IMR-90 (cell line): Measurements from ENCODE around the gene RADIL. TPM values are rescaled to one million over a fixed set of nuclear protein-coding genes. Genes with fewer than 3 reads are reported as not detected.

Experiments
- ATAC-seq: fragments of 200-7000 bp; cut with Tn5 transposase; 2 replicates; pipeline ENCODE4 v1.9.1; 2020; ENCODE audit warnings: low read depth, mild to moderate bottlenecking, moderate library complexity
- BruUV-seq: library from RNA; stranded (reverse); fragments of 400-500 nt; replicated peaks from 2 replicates; lab custom pipeline; 2021; lab: Mats Ljungman, UMichigan
- CTCF ChIA-PET: fragments of 300-600 bp; formaldehyde crosslinking; extraction: SDS; loops from one replicate; lab custom pipeline; 2021; ENCODE audit warnings: antibody characterized with exemption; lab: Yijun Ruan, JAX
- POLR2A ChIA-PET: fragments of 300-600 bp; sonication (Branson Sonifier 250); formaldehyde crosslinking; loops from one replicate; lab custom pipeline; 2022; ENCODE audit warnings: antibody characterized with exemption; ENCODE audit not compliant: unreplicated experiment; lab: Charles Lee
- DNase-seq: peaks from one replicate; pipeline ENCODE4 v3.0.0; 2013
- H2AFZ ChIP-seq: replicated peaks from 2 replicates; pipeline ENCODE3; 2013; ENCODE audit warnings: low read length, mild to moderate bottlenecking; ENCODE audit not compliant: poor library complexity
- H2AK5ac ChIP-seq: 2 replicates; pipeline ENCODE4 v1.6.1; 2013; ENCODE audit warnings: low read depth, low read length, inconsistent platforms
- H2AK9ac ChIP-seq: replicated peaks from 2 replicates; pipeline ENCODE3; 2013; ENCODE audit warnings: mild to moderate bottlenecking, low read depth, low read length, moderate library complexity; ENCODE audit not compliant: poor library complexity
- H2BK120ac ChIP-seq: 2 replicates; pipeline ENCODE4 v1.6.1; 2013; ENCODE audit warnings: low read depth, low read length, inconsistent platforms
- H2BK15ac ChIP-seq: 3 replicates; pipeline ENCODE4 v1.6.1; 2013; ENCODE audit warnings: low read depth, low read length, inconsistent platforms
- H2BK20ac ChIP-seq: 2 replicates; pipeline ENCODE4 v1.6.1; 2013; ENCODE audit warnings: low read depth, mild to moderate bottlenecking, inconsistent platforms, low read length, moderate library complexity
- H2BK5ac ChIP-seq: 2 replicates; pipeline ENCODE4 v1.6.1; 2013; ENCODE audit warnings: mild to moderate bottlenecking, low read depth, low read length, inconsistent platforms; ENCODE audit not compliant: poor library complexity, severe bottlenecking
- H3K14ac ChIP-seq: replicated peaks from 2 replicates; pipeline ENCODE4 v1.6.1; 2013; ENCODE audit warnings: low read depth, low read length, inconsistent platforms
- H3K18ac ChIP-seq: 2 replicates; pipeline ENCODE4 v1.6.1; 2013; ENCODE audit warnings: low read depth, low read length, control low read depth
- H3K23ac ChIP-seq: 2 replicates; pipeline ENCODE4 v1.6.1; 2013; ENCODE audit warnings: low read depth, low read length, inconsistent platforms
- H3K27ac ChIP-seq: 2 replicates; pipeline ENCODE4 v1.5.1; 2013; ENCODE audit warnings: mild to moderate bottlenecking, control low read depth, low read length; ENCODE audit not compliant: insufficient read depth
- H3K27me3 ChIP-seq: 2 replicates; pipeline ENCODE4 v1.6.1; 2013; ENCODE audit warnings: low read length; ENCODE audit not compliant: control insufficient read depth, insufficient read depth
- H3K36me3 ChIP-seq: 2 replicates; pipeline ENCODE4 v1.6.1; 2013; ENCODE audit warnings: low read length, mixed read lengths; ENCODE audit not compliant: control insufficient read depth, insufficient read depth
- H3K4ac ChIP-seq: 2 replicates; pipeline ENCODE4 v1.6.1; 2013; ENCODE audit warnings: low read depth, low read length, inconsistent platforms
- H3K4me1 ChIP-seq: 2 replicates; pipeline ENCODE4 v1.6.1; 2013; ENCODE audit warnings: low read length, mixed read lengths; ENCODE audit not compliant: control insufficient read depth, insufficient read depth
- H3K4me2 ChIP-seq: 2 replicates; pipeline ENCODE4 v1.6.1; 2013; ENCODE audit warnings: low read depth, mild to moderate bottlenecking, control low read depth, low read length, moderate library complexity
- H3K4me3 ChIP-seq: 2 replicates; pipeline ENCODE4 v1.5.1; 2013; ENCODE audit warnings: low read depth, mild to moderate bottlenecking, control low read depth, low read length, moderate library complexity; ENCODE audit not compliant: insufficient read depth
- H3K56ac ChIP-seq: 2 replicates; pipeline ENCODE4 v1.6.1; 2013; ENCODE audit warnings: low read length, inconsistent platforms; ENCODE audit not compliant: insufficient read depth; ENCODE audit errors: extremely low read depth
- H3K79me1 ChIP-seq, 2 experiments: 2 replicates each; pipeline ENCODE4 v1.6.1; 2013; ENCODE audit warnings: low read length in 2 of 2, inconsistent platforms in 1 of 2, low read depth in 1 of 2
- H3K9ac ChIP-seq: 2 replicates; pipeline ENCODE4 v1.6.1; 2013; ENCODE audit warnings: low read depth, low read length, control low read depth
- H3K9me1 ChIP-seq: 2 replicates; pipeline ENCODE4 v1.6.1; 2013; ENCODE audit warnings: low read length, inconsistent platforms; ENCODE audit not compliant: insufficient read depth
- H3K9me3 ChIP-seq: 2 replicates; pipeline ENCODE4 v1.6.1; 2013; ENCODE audit warnings: low read length; ENCODE audit not compliant: control insufficient read depth, insufficient read depth
- H4K20me1 ChIP-seq: 2 replicates; pipeline ENCODE4 v1.6.1; 2013; ENCODE audit warnings: low read length, inconsistent platforms; ENCODE audit not compliant: insufficient read depth
- H4K5ac ChIP-seq: 2 replicates; pipeline ENCODE4 v1.6.1; 2013; ENCODE audit warnings: mild to moderate bottlenecking, low read depth, low read length, control low read depth
- H4K8ac ChIP-seq, 2 experiments: 2 replicates each; pipeline ENCODE4 v1.6.1; 2013; ENCODE audit warnings: low read depth in 2 of 2, low read length in 2 of 2, control low read depth in 1 of 2, inconsistent platforms in 1 of 2
- H4K91ac ChIP-seq: 2 replicates; pipeline ENCODE4 v1.6.1; 2013; ENCODE audit warnings: low read depth, low read length, inconsistent platforms; ENCODE audit not compliant: insufficient read depth
- BHLHE40 ChIP-seq: fragments of 150-350 bp; IDR thresholded peaks from 2 replicates; pipeline ENCODE4 v1.6.1; 2016; ENCODE audit warnings: mild to moderate bottlenecking, low read depth, low read length
- CEBPB ChIP-seq: IDR thresholded peaks from 2 replicates; pipeline ENCODE4 v1.6.1; 2012; ENCODE audit warnings: low read depth, low read length, improper control_type of control experiment
- CHD1 ChIP-seq: IDR thresholded peaks from 2 replicates; pipeline ENCODE4 v1.6.1; 2012; ENCODE audit warnings: low read depth, low read length, improper control_type of control experiment
- CTCF ChIP-seq: conservative IDR thresholded peaks from 2 replicates; pipeline ENCODE4 v1.5.1; 2012; ENCODE audit warnings: mild to moderate bottlenecking, low read depth, low read length, improper control_type of control experiment
- FOS ChIP-seq: fragments of 150-350 bp; IDR thresholded peaks from 2 replicates; pipeline ENCODE4 v1.6.1; 2016; ENCODE audit warnings: low read depth, low read length
- MAFK ChIP-seq: IDR thresholded peaks from 2 replicates; pipeline ENCODE4 v1.6.1; 2012; ENCODE audit warnings: low read depth, low read length, improper control_type of control experiment
- MAZ ChIP-seq: IDR thresholded peaks from 2 replicates; pipeline ENCODE4 v1.6.1; 2012; ENCODE audit warnings: low read depth, mild to moderate bottlenecking, low read length, improper control_type of control experiment, moderate library complexity, borderline replicate concordance
- MXI1 ChIP-seq: IDR thresholded peaks from 2 replicates; pipeline ENCODE4 v1.6.1; 2012; ENCODE audit warnings: low read depth, mild to moderate bottlenecking, low read length, moderate library complexity, borderline replicate concordance
- NFE2L2 ChIP-seq: fragments of 150-350 bp; IDR thresholded peaks from 2 replicates; pipeline ENCODE4 v1.6.1; 2016; ENCODE audit warnings: low read depth, mild to moderate bottlenecking, low read length
- POLR2A ChIP-seq: IDR thresholded peaks from 2 replicates; pipeline ENCODE4 v1.6.1; 2012; ENCODE audit warnings: mild to moderate bottlenecking, low read depth, low read length
- RAD21 ChIP-seq: IDR thresholded peaks from 2 replicates; pipeline ENCODE4 v1.6.1; 2012; ENCODE audit warnings: low read length, improper control_type of control experiment
- RCOR1 ChIP-seq: IDR thresholded peaks from 2 replicates; pipeline ENCODE4 v1.6.1; 2012; ENCODE audit warnings: mild to moderate bottlenecking, low read length, improper control_type of control experiment; ENCODE audit not compliant: insufficient replicate concordance
- RFX5 ChIP-seq: IDR thresholded peaks from 2 replicates; pipeline ENCODE4 v1.8.0; 2012; ENCODE audit warnings: low read depth, mild to moderate bottlenecking, low read length, moderate library complexity
- SMC3 ChIP-seq: fragments of 150-350 bp; IDR thresholded peaks from 2 replicates; pipeline ENCODE4 v1.6.1; 2016; ENCODE audit warnings: low read depth, mild to moderate bottlenecking, antibody characterized with exemption, low read length, moderate library complexity
- USF2 ChIP-seq: fragments of 150-350 bp; IDR thresholded peaks from 2 replicates; pipeline ENCODE4 v1.6.1; 2017; ENCODE audit warnings: mild to moderate bottlenecking, antibody characterized with exemption, low read length, low read depth
- WGBS, 2 experiments: methylation state at CpG; one replicate each; pipeline versions ENCODE4 v1.1.5 to v1.1.7; 2013; ENCODE audit warnings: missing lambda C conversion rate in 2 of 2; ENCODE audit not compliant: insufficient read length in 1 of 2; ENCODE audit errors: extremely low coverage in 2 of 2; 5-methylcytosine and 5-hydroxymethylcytosine counted together
- dilution Hi-C: fragments of 300-500 bp; cut with HindIII; formaldehyde crosslinking; loops from one replicate; pipeline ENCODE4 v1.14.3; 2018; ENCODE audit warnings: low sequenced_read_pairs; ENCODE audit not compliant: unreplicated experiment
- in situ Hi-C: fragments of 300-500 bp; cut with MboI; formaldehyde crosslinking; loops from 3 replicates; pipeline ENCODE4 v1.14.3; 2019; ENCODE audit warnings: low sequenced_read_pairs, inconsistent platforms, mixed read lengths
- intact Hi-C: fragments of 100-400 bp; cut with micrococcal nuclease; formaldehyde crosslinking; loops from 2 replicates; pipeline ENCODE4 v1.10.0; 2022
- polyA plus RNA-seq, 3 experiments: library from polyadenylated mRNA; depleted of rRNA; stranded (reverse); fragments of >200 nt; gene quantifications; 2 replicates each; pipeline ENCODE4 v1.2.3, GENCODE V29; 2012; ENCODE audit warnings: low replicate concordance in 1 of 3
- total RNA-seq: library from RNA; depleted of rRNA; stranded (reverse); fragments of >200 nt; gene quantifications from 2 replicates; pipeline ENCODE4 v1.2.3, GENCODE V29; 2012

RADIL gene
- total and polyA plus RNA-seq, 2 of the 4 experiments (the other 2 are of a cell fraction): 0.18 to 0.48 TPM

- Histone ChIP-seq H2BK5ac (no peak overlapping the region), H3K4me3 (no peak overlapping the region), H2AFZ (no peak overlapping the region), H4K20me1 (no peaks in the 10 kb centered on the region), H2AK5ac (no peak overlapping the region), H2BK120ac (no peak overlapping the region), H3K27ac (no peak overlapping the region), H2BK20ac (no peak overlapping the region), H4K8ac (no peak overlapping the region), H3K23ac (no peak overlapping the region), H3K9ac (no peak overlapping the region), H3K56ac (no peak overlapping the region), H2AK9ac (no peak overlapping the region), H2BK15ac (no peak overlapping the region), H3K36me3 (no peaks in the 10 kb centered on the region), H3K9me3 (no peaks in the 10 kb centered on the region), H3K4me2 (no peak overlapping the region), H3K4me1 (peaks cover 5% of the 10 kb centered on the region; the same call in 1 of the 2 replicates), H3K79me1 (no peaks in the 10 kb centered on the region), H3K14ac (no peak overlapping the region), H3K4ac (no peak overlapping the region), H4K91ac (no peak overlapping the region), H3K27me3 (peaks cover 1% of the 10 kb centered on the region; the same call in 1 of the 2 replicates), H4K5ac (no peak overlapping the region), H3K18ac (no peak overlapping the region), H3K9me1 (no peaks in the 10 kb centered on the region)
- in situ Hi-C loops: no loop called here
- intact Hi-C loops: no loop called here
- ChIA-PET CTCF (no interaction called here), POLR2A (no interaction called here)
- no peak for TF ChIP-seq RCOR1
- no peak for TF ChIP-seq CTCF
- TF ChIP-seq CHD1: no peak
- no peak for TF ChIP-seq RAD21
- TF ChIP-seq SMC3: no peak
- TF ChIP-seq RFX5: no peak
- TF ChIP-seq POLR2A: no peak
- no peak for TF ChIP-seq USF2
- TF ChIP-seq MAZ: no peak
- TF ChIP-seq BHLHE40: no peak
- TF ChIP-seq MXI1: no peak
- TF ChIP-seq CEBPB: no peak
- no peak for TF ChIP-seq FOS
- no peak for TF ChIP-seq NFE2L2
- TF ChIP-seq MAFK: no peak
- 38% methylated on average over 11 of the region's 30 CpGs; no CpG with 5 or more reads in 1 of the 2 experiments for WGBS, 2 experiments
- dilution Hi-C loops: no loop called here
- BruUV-seq: no TSS peak
- no peak for ATAC-seq
- no peak for DNase-seq
Measured at GRCh38 chr7:4837803-4838625, 45.5 kb downstream of the RADIL start.
